Stimulated activated CD8-positive, alpha-beta memory T cell treated with anti-CD3 and anti-CD28 coated beads, Interleukin-15, amount 100 ng/mL, for 4 hours (primary cell): ENCODE results near the gene VEZT.
"Not testable (repeated sequence)": the region's sequence is repeated elsewhere in the genome, so short reads cannot be mapped to it uniquely, and the experiment has no call there.

ENCODE experiments used
- DNase-seq, 2 donors: peaks; one replicate each; pipeline ENCODE4 v3.0.0-alpha.2; 2020; ENCODE audit warnings: low read depth in 2 of 2

VEZT gene

DNA sequence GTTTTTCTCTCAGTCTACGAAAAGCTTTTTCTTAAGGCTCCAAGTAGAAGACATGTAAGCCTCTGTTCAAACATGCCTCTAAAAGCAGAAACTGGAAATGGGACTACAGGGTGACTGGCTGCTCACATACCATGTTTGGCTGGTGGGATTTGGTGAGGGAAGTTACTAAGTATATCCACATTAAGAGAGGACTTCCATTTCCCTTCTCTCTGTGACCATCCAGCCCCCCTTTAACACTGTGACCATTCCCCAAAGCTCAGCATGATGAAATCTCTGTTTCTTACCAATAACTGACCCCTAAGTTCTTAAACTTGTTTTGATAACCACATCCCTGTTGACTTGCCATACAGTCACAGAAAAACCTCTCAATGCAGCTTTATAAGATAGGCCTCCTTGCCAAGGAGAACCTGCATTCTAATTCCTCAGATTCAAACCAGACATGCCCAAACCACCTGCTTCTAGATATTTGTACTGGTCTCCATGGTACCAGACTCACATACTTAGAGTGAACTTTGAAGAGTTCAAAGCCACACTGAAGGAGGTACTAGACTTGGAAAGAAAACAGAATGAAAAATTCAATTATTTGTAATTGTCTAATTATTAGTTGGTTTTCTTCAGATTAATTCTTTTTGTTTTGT is 102.2 kb downstream of the VEZT start:
- no peak for DNase-seq

- no peak for DNase-seq
Observed at GRCh38 chr12:95321516-95322246, 104.1 kb downstream of the VEZT start.

DNA sequence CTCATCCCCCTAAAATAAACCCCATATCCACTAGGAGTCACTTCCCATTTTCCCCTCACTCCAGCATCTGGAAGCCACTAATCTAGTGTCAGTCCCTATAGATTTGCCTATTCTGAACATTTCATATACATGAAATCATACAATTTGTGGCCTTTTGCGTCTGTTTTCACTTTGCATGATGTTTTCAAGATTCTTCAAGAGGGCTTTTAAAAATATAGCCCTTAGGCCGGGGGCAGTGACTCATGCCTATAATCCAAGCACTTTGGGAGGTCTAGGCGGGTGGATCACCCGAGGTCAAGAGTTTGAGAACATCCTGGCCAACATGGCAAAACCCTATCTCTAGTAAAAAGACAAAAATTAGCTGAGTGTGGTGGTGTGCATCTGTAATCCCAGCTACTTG is 104.7 kb downstream of the VEZT start:
- no peak for DNase-seq

DNA sequence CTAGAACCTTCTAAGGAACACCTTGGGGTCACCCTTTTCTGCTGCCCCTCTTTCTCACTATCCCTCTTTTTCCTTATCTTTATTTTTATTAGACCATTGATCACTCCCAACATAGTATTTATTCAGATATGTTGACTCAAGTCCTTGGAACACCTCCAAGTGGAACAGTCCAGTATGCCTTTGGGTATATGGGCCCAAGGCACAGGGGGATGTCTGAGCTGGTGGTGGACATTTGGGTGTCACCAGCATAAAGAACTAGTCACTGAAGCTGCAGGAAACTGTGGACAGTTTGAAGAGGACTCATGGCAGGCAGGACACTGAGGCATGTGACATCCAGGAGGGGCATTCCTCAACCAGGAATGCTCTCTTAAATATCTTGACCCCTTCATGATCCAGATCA is 105.6 kb downstream of the VEZT start:
- no peak for DNase-seq

DNA sequence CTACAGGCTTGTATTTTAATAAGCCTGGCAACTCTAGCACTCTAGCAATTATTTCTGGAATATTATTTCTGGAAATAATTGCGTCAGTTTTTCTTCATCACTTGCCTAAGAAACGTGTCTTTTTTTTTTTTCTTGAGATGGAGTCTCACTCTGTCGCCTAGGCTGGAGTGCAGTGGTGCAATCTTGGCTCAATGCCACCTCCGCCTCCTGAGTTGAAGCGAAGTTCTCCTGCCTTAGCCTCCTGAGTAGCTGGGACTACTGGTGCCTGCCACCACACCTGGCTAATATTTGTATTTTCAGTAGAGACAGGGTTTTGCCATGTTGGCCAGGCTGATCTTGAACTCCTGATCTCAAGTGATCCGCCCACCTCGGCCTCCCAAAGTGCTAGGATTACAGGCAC is 106.6 kb downstream of the VEZT start:
- DNase-seq = not testable (repeated sequence)

DNA sequence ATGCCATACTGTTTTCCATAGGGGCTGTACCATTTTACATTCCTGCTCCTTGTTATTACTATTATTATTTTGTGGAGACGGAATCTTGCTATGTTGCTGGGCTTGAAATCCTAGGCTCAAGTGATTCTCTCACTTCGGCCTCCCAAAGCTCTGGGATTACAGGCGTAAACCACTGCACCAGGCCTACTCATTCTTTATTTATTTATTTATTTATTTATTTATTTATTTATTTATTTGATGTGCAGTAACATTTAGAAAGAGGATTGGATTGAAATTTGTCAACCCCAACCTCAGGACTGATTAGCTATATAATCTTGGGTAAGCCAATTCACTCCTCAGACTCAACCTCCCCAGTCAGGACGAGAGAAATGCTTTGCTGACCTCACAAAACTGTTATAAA is 107.9 kb downstream of the VEZT start:
- no peak for DNase-seq

- no peak for DNase-seq
Observed at GRCh38 chr12:95326445-95326844, 108.8 kb downstream of the VEZT start.

- DNase-seq = no peak
Observed at GRCh38 chr12:95326855-95327254, 109.2 kb downstream of the VEZT start.

DNA sequence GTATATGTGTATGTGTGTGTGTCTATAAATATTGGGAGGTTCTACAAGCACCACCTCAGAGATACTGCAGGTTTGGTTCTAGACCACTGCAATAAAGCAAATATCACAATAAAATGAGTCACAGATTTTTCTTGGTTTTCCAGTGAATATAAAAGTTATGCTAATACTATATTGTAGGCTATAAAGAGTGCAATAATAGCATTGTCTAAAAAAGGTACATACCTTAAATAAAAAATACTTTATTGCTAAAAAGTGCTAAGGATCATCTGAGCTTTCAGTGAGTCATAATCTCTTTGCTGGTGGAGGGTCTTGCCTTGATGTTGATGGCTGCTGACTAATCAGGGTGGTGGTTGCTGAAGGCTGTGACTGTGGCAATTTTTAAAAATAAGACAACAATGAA is 111.1 kb downstream of the VEZT start:
- DNase-seq = no peak

DNA sequence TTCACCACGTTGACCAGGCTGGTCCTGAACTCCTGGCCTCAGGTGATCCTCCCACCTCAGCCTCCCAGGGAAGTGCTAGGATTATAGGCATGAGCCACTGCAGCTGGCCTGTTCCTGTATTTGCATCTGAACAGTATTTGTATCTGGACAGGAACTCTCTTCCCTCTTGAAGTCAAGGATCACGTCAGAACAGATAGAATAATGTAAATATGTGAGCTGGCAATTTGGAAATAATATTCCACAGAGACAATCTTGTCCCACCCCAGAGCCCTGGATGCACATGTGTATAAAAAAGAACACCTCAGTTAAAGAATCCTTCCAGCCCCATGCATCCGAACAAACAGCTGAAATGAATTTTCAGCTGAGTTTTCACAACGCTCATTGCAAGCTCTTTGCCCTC is 118.3 kb downstream of the VEZT start:
- DNase-seq = no peak

DNA sequence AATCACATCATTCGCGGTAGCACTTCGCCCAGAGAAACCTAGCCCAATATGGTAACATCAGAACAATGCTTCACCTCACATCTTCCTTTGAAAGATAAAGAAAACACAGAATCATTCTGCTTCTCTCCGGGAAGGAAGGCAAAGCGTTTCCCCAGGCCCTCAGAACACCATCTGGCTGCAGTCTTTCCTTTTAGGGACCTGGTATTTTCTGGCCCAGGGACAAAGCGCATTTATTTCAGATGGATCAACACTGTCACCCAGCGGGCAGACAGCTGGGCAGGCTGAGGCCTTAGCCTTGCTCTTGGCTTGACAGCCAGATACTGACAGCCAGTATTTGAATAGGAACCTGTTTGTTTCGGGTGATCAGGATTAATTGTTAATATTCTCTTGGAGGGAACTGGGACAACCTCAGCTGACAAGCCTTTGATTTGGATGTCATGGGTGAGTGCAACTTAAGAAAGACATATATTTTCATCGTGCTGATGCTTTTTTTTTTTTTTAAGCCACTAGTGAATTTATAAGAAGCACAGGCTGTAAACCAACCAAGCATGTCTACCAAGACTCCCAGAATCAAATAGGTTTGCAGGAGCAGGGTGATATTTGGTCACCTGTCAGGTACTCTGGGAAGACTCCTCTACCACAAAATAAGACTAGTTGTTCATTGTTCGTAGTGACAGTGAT is 118.9 kb downstream of the VEZT start:
- no peak for DNase-seq

- DNase-seq = no peak
Observed at GRCh38 chr12:95337146-95337545, 119.5 kb downstream of the VEZT start.

- no peak for DNase-seq
Observed at GRCh38 chr12:95339086-95339788, 121.6 kb downstream of the VEZT start.

- no peak for DNase-seq
Observed at GRCh38 chr12:95342008-95342407, 124.4 kb downstream of the VEZT start.

DNA sequence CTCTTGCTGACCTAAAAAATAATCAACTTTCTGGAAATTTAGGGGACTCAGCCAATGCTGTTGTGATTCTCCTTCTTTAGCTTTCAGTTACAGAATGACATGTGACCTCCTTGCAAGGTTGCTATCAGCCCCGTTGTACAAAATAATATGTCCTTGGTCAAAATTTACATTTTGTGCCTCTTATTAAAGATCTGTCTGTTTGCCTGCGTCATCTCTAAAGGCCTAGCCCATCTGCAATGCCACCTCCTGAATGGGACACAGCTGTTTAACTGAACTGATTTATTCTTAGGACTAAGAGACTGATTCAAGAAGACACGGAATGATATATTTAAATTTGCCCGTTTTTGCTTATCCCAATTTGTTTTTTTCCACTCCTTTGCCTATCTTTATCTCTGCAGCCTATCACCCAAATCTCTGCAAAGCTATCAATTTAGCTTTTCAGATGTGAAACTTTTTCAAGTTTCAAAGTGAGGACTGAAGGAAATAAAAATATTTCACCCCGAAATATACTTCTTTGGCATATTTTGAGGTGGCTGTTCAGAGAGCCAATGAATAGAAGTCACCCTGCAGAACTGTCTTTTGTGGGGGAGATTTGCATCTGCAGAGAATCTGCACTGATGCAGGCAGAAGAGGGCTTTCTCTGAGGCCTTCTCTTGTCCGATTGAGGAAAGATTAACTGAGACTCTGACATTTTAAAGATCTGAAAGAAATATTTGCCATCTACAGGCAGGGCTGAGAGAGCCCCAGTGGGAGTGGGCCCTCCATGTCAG is 126.0 kb downstream of the VEZT start:
- DNase-seq = no peak

- DNase-seq = no peak
Observed at GRCh38 chr12:95349291-95349690, 131.7 kb downstream of the VEZT start.

DNA sequence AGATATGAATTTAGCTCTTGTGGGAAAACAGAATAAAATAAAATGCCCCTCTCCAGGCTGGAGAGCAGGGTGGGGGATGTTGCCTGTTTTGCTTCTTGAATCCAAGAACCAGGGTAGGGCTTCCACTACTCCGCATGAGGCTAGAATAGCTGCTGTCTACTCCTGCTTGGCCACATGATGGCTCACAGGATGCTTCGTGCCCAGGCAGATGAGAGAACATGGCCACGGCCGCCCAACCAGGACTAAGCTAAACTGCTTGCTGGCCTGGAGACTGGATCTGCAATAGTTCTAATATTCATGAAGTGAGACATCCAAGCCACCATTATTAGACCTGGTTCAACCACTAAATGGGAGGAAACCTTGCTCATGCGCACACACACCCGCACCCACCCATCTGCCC is 134.1 kb downstream of the VEZT start:
- DNase-seq = no peak
